Spleen (tissue), 7 donors: ENCODE results near the gene FCGBP.

Experiments
- POLR2A ChIP-seq, 3 donors: fragments of 450-650 bp; IDR thresholded peaks; one replicate each; pipeline ENCODE4 v1.5.1; 2017; ENCODE audit warnings: antibody characterized with exemption in 3 of 3, mild to moderate bottlenecking in 1 of 3
- POLR2AphosphoS5 ChIP-seq, 3 donors: sonication (generic); formaldehyde crosslinking; IDR thresholded peaks; one replicate each; pipeline ENCODE4 v1.5.1; 2017; ENCODE audit warnings: antibody characterized with exemption in 3 of 3
- TF ChIP-seq, protein P1 (sequence below), 11 experiments: fragments of 200-600 bp in 7 of 11; fragments of 450-650 bp in 4 of 11; sonication (generic) in 4 of 11; IDR thresholded peaks in 8 of 11; conservative IDR thresholded peaks in 3 of 11; 1 replicate in 7 of 11; 2 replicates in 4 of 11; pipeline versions ENCODE4 v1.4.0 to v1.8.0; 2016 to 2021; ENCODE audit warnings: antibody characterized with exemption in 11 of 11, inconsistent platforms in 4 of 11, mild to moderate bottlenecking in 1 of 11
- donor health status: DM: no; HTN: no; CAD: no; lungs with moderate emphysema.
- donor health status: DM: no; HTN: no; CAD: no.
- donor health status: DM: no; HTN: no; CAD: no.

- TF ChIP-seq, protein P1, sequence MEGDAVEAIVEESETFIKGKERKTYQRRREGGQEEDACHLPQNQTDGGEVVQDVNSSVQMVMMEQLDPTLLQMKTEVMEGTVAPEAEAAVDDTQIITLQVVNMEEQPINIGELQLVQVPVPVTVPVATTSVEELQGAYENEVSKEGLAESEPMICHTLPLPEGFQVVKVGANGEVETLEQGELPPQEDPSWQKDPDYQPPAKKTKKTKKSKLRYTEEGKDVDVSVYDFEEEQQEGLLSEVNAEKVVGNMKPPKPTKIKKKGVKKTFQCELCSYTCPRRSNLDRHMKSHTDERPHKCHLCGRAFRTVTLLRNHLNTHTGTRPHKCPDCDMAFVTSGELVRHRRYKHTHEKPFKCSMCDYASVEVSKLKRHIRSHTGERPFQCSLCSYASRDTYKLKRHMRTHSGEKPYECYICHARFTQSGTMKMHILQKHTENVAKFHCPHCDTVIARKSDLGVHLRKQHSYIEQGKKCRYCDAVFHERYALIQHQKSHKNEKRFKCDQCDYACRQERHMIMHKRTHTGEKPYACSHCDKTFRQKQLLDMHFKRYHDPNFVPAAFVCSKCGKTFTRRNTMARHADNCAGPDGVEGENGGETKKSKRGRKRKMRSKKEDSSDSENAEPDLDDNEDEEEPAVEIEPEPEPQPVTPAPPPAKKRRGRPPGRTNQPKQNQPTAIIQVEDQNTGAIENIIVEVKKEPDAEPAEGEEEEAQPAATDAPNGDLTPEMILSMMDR (IDR thresholded peaks at IDR 0.05 in 8 of 11, conservative IDR thresholded peaks at IDR 0.05 in 3 of 11) = no peak
- TF ChIP-seq POLR2A (IDR thresholded peaks at IDR 0.05) (no peak), POLR2AphosphoS5 (IDR thresholded peaks at IDR 0.05) (peak in 2 of 3 donors; percentile 45 to 56)
These were observed 35.4 kb upstream of the FCGBP start for GRCh38 chr19:39969681-39970424.
